HG03520 (cell line): ENCODE measurements around the gene ZC3H6.
"Not testable (repeated sequence)": the region's sequence is repeated elsewhere in the genome, so short reads cannot be mapped to it uniquely, and the experiment has no call there.

Source experiments
- ATAC-seq: cut with Tn5 transposase; IDR thresholded peaks from one replicate; pipeline ENCODE4 v1.9.1; 2021; ENCODE audit warnings: mild to moderate bottlenecking, moderate library complexity; ENCODE audit not compliant: unreplicated experiment

The ZC3H6 gene

DNA sequence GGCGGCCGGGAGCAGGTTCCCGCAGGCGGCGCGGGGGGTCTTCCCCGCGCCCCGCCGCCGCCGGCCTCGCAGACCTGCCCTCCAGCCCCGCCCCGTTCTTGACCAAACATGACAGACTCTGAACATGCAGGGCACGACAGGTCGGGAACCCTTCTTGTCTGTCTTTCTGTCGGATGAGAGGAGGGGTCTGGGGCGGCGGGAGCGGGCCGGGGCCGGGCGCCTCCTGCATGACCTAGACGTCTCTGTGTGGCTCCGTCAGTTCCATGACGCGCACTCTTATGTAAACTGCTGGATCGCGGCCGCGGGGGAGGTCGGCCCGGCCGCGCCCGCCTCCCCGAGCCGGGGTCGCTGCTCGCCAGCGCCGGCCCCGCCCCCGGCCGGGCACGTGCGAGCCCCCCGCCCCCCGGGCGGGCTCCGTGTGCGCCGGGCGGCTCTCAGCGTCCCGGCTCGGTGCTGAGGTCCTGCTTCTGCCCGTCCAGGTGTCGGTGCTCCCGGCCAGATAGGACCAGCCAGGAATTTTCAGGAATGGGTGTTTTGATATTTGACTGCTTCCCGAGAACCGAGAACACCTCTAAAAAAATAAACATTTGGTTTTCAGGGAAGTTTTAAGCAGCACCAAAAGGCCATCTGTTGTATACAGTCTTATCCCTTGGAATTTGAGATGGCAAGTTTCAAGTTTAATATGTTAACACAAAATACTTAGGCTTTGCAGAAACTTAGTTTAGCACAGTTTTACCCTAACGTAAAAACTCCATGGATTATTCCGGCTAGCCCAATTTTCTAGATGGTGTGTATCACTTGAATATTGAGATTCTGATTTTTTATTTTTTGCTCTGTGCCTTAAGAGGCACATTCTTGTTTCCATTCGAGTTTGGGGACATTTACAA is 733 bp downstream of the ZC3H6 start:
- ATAC-seq: peak; percentile 40

DNA sequence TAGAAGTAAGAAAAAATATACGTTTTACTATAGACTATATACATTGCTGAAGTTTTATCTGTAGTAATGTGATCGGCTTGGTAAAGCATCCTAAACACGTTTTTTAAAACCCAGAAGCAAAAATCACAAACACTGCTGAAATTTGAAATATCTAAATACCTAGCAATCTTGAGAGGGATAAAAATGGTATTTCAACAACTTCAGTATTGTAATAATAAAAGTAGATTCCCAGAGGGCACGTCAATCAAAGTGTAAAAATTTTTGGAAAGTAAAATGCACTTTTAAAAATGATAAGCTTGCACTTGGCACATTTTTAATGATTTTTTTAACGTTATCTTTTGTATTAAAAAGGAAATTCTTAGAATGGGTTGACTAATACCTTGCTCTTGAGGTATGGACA is 1.6 kb downstream of the ZC3H6 start:
- no peak for ATAC-seq

DNA sequence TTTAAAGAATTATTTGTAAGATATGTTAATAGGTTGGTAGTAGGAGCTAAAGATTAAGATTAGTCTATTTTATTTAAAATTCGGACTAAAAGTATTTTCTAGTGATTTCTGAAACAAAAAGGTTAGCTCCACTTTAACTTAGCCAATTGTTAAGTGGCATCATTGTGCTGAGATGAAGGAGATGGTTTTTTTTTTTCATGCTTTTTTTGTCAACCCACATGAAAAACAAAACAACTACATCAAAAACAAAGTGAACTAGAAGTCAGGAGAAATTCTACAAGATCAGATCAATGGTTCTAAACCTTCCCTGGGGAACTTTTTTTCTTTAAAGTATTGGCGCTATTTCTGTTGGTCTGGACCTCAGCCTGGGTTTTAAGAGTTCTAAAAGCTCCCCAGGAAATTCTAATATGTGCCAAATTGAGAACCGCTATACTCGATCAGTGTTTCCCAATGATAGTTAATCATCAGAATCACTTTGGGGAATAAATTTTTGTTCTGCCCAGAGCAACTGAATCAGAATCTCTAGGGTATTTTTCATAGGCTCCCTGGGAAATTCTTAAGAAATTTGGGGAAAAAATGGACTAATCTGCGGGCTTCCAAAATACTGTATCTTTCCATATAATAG is 2.3 kb downstream of the ZC3H6 start:
- ATAC-seq: no peak

DNA sequence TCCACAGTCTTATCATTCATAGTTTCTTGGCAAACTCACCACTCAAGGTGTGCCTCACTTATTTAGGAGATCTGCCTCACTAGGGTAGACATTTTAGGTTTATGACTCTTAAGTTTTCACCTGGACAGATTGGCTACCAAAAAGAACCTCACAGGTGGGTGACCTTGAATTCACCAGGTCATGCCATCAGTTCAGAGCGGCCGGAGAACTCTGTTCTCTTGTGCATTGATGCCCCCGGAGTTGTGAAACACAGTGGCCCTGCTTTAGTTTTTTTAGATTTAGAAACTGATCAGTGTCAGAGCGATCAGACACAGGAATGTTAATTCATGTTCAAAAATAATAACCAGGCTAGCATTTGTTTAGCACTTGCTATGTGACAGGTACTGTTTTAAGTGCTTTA is 6.7 kb downstream of the ZC3H6 start:
- not testable (repeated sequence) for ATAC-seq

DNA sequence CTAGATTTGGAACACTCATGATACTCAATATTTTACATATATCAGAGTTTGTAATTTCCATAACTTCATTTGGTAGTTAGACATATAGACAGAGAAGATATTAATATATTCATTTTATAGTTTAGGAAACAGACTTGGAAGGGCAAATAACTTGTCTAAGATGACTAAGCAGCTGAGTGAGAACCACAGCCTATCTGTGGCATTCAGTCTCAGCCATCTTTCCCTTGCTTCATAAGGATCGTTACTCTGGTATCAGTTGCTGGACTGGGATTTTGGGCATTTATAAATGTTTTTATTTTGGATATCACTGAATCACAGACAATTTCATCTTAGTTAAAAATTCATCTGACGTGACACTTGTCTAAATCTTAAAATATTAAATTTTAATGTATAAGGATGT is 8.1 kb downstream of the ZC3H6 start:
- ATAC-seq: not testable (repeated sequence)

DNA sequence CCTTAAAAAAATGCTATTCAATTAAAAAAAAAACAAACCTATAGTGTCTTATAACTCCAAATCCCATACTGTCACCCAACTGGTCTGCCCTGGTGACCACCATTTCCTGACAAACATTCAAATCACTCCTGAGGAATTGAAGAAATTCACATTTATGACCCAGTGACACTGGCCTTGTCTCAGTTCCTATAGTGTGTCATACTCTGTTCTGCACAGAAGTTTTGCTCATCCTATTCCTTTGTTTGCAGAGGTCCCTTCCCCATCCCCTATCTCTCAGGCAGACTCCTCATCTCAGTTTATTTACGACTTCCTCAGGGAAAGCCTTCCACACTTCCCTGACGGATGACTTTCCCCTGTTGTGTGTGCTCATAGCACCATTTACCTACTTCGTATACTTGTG is 14.7 kb downstream of the ZC3H6 start:
- ATAC-seq: no peak

DNA sequence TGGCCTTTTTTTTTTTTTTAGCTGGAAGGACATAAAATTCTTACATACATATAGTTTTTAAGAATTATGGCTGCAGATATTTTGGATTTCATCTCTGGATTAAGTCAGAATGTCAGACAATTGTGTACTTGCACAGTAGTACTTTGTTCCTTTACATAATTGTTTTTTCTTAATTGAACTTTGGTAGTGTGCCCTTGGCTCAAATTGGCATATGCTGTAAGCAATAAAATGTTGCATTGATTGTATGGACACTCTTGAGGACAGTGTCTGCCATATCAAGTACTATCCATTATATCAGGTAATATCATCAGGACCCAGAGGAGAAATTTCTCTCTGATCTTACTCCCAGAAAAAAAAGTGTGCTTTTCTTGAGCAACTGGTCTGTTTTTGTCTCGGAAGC is 15.3 kb downstream of the ZC3H6 start:
- ATAC-seq: no peak

DNA sequence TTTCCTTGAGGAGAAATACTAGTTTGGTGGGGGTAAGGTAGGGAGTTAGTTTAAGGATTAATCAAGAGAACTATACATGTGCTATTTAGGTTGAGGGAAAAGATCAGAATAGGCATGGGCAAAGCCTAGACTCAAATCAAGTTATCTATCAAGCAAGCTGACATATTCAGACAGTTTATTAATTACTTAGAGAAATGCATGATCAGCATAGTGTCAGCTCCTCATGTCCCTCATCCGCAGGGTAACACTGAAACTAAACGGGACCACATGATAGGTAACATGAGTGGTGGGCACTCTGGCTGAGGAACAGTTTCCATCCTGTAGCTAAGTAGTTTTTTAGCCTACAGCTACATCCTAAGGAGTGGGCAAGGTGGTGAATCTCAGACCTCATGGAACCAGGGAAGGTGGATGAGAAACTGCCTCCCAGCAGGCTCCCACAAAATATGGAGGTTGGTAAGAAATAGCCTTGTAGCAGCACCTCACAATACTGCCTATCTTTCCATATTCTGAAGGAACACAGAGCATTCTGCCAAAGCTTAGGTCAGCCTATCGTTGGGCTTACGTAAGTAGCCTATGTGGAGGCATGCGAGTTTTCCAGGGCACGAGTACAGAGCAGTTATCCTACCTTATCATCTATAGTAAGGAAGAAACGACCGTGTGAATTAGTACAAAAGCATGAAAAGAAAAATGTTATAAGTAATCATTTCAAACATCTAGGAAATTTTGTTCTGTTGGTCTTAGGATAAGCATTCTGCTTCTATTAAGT is 18.4 kb downstream of the ZC3H6 start:
- ATAC-seq: no peak

DNA sequence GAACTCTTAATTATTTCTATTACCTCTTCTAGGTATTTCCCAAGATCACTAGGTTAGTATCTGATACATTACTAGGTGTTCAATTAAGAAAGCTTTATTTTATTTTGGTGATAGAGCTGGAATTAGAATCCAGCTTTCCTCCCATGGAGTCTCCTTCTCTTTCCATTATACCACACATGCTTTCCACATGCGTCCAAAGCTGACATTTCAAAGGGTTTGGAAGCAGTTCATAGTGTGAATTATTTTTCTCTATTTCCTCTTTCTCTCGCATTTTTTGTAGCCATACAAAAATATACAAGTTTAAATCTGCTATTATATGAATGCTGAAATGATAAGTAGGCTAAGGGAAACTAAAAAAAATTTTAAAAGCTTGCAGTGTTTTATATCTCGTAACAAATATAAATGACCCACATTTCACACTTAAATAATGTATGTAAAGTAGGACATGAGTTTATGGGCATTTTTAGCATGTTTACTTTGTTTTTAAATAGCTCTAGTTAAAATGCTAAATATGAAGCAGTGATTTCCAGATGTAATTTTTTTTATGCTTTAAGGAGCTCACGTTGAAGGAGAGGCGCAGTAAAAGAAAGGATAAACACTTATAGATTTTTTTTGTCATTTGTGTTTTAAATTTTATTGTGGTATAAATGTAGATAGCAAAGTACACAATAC is 20.1 kb downstream of the ZC3H6 start:
- no peak for ATAC-seq

DNA sequence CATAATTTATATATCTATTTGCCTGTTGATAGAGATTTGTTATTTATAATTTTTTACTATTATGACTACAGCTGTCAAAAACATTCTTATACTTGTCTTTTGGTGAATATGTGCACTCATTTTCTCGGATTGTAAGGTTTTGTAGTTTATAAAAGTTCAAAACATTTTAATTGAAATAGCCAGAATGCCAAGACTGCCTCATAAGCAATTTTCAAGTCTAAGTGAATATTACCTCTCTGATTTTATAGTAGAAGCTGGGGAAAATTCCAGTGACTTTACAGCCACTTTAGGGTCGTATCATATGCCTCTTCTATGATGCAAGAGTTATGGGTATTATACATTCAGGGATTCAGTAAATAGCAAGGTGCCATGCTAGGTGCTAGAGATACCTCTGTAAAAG is 21.0 kb downstream of the ZC3H6 start:
- no peak for ATAC-seq

DNA sequence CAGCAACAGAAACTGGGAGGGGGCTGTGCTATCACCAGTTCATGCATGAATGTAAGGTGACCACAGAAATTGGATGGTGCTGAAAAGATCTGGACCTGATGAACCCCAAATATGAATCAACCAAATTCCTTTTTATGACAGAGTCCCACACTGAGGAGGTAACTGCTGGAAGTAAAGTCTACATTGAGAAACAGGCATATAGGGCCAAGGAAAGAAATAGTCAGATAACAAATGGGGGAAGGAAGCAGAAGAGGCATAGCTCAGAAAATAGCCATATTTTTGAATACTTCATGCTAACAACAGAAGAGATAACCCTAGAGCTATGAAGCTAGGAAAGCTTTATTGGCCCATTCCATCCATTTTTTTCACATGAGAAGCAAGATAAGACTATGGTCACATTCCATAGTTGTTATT is 25.8 kb downstream of the ZC3H6 start:
- ATAC-seq: no peak

DNA sequence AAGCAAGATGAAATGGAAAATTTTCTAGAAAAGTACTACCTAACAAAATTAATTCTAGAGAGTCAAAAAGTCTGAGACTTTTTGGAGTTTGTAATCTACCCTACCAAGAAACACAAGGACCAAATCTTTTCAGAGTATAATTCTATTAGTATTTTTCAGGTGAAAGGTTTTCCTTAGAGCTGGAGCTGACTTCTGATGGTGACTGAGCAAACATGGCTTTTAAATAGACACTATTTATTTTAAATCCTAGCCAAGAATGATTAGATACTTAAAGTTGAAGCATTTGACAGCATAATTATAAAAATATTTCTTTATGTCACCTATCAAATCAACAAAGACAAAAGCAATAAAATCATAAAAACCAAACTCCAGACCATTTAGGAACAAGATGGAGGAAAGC is 26.6 kb downstream of the ZC3H6 start:
- no peak for ATAC-seq

DNA sequence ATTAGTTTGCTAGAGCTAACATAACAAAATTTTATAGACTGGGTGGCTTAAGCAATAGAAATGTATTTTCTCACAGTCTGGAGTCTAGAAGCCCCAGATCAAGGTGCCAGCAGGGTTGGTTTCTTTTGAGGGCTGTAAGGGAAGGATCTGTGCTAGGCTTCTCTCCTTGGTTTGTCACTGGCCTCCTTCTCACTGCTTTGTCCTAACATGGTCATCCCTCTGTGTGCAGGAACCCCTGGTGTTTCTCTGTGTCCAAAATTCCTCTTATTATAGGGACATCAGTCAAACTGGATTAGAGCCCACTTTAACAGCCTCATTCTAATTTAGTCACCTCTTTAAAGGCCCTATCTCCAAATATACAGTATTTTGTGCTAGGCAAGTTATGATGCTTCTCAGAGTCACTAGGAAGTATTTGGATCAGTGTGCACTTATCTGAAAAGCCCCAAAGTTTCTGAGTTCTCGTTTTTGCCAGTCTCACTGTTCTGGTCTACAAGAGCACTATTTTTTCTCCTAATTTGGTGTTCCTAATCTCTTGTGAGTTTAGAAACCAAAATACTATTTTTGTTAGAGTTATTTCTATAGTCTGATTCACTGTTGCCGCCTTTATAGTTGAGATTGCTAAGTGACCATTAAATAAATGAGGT is 29.0 kb downstream of the ZC3H6 start:
- no peak for ATAC-seq

DNA sequence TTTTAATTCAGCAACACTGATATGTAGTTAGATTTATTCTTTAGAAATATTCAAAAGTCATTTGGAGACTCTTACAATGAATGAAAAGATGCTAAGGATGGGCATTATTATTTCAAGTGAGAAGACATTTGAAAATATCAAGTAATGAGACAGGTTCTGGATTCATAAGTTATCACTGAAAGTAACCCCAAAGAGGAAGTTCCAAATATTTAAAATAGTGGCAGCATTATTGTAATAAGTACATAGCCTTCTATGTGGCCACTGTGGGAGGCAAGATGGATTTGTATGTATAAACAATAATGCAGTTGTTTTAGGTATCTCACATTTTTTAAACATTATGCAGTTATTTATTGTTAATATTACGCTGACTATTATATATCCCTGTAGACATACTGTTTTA is 29.7 kb downstream of the ZC3H6 start:
- no peak for ATAC-seq

DNA sequence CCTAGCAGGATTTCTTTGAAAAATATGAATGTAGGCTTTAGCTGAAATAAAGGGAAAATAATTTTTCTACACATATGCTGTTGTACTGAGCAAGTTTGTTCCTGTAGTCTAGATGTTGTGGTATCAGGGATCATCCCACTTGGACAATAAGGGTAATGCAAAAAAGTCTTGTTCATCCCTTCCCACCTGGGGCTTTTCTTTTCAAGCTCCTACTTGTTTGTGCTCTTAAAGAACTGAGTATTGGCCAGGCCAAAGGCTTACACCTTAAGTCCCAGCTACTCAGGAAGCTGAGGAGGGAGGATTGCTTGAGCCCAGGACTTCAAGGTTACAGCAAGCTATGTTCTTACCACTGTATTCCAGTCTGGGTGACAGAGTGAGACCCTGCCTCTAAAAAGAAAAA is 35.5 kb downstream of the ZC3H6 start:
- ATAC-seq: no peak

DNA sequence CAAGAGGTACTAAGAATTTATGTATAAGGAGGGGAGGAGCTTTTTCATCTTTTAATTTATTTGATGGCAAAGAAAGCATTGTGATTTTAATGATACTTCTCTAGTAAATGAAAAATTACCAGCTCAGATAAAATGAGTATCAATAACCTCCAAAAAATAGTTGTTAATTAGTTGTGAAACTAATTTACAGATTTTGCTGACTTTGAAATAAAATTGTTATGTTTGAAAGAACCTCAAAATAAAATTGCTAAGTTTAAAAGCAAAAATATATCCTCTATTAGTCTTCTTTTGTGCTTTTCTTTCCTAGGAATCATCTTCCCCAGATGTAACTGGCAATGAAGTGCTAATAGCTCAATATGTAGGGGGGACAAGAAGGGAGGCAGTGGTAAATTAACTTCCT is 36.5 kb downstream of the ZC3H6 start:
- ATAC-seq: no peak

DNA sequence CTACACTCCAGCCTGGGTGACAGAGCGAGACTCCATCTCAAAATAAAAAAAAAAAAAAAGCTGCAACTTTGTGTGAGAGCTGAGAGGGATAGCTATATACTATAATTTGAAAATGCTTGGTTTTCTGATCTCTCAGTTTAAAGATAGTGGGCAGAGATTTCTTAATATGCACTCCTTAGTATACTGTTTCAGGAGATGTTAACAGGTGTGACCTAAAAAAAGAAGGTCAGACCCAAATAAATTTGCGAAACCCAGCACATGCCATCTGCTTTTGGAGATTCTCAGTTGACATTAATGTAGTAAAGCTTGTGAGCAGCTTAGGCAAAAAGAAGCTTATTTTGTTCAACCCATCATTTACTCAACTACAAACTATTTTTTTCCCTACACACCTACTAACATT is 37.4 kb downstream of the ZC3H6 start:
- no peak for ATAC-seq

DNA sequence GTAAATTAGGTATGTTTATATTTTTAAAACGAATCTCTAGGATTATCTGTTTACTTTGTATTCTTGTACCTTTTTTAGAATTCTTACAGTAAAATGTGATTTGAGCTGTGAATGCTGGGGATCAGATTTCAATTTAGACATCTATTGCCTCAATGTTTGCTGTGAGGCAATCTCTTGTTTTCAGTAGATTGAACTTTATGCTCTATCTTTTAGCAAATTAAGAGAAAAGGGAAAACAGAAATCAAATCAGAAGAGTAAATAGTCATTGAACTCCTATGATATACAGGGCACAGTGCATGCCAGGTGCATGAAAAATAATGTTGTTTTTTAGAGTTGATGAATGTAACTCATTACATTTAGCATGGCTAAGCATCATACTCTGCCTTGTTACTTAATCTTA is 39.5 kb downstream of the ZC3H6 start:
- no peak for ATAC-seq

DNA sequence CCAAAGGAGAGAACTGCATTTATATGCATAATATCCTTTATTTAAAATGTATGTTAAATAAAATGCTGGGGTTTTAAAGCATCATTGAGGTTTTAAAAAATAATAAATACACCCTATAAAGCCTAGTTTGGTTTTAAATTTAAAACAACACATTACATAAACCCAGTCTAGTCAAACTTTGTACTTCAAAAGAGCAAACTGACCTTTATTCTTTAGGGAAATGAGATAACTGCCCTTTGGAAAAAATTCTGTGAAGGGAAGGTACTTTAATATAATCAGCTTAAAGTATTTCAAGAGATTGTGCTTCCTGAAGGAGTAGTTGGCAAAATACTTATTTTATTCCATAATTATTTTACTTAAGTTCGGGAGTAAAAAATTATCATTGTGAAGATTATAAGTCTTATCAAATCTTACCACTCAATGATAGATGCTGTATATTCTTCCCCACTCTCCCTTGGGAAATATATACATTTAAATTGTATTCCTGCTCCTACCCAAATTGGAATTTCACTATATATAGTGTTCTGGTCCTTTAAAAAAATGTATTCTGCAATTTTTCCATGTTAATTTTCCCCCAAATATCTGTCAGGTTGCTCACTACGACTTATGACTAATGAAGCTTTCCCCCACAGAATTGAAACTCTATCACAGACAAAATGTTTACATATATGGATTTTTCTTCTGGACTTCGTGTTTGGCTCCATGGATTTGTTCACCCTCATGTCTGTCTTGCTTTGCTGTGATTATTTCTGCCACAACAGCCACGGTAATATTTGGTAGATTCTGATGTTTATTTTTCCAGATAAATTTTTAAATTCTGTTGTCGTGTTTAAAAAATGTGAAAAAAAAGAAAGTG is 42.1 kb downstream of the ZC3H6 start:
- ATAC-seq: no peak

DNA sequence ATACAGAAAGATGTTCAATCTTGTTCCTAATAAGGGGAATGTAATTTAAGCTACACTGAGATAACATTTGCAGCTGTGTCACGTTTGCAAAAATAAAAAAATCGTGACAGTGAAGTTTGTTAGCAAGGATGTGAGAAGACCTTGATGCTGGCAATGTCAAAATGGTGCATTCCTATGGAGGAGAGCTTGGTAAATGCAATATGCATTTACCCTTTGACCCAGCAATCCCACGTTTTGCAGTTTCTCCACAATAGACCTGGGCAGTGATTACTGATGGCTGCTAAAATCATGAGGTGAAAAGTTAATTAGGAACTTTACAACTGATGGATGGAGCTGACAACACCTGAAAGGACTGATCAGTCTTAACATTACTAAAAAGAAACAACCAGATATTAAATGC is 43.1 kb downstream of the ZC3H6 start:
- ATAC-seq: no peak
